ENCODE results near the gene ZNF416.

The ZNF416 gene

DNA sequence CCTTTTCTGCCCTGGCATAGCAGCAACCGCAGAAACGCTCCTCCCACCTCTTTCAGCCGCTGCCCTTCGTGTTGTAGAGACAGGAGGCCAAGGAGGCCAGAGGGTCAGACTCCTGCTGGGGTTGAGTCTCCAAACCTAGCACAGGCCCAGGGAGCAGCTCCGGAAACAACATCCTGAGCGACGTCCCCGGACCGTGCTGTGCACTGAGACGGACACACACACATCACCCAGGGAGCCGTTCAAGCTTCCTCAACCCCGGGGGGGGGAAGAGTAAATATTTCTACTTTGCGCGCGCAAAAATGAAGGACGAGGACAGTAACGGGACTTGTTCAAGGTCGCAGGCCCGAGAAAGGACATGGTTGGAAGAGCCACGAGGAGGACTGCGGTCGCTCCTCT, 19.7 kb downstream of the ZNF416 start:
- peak; percentile 38 for DNase-seq (ENCODE audit: low read depth)

DNA sequence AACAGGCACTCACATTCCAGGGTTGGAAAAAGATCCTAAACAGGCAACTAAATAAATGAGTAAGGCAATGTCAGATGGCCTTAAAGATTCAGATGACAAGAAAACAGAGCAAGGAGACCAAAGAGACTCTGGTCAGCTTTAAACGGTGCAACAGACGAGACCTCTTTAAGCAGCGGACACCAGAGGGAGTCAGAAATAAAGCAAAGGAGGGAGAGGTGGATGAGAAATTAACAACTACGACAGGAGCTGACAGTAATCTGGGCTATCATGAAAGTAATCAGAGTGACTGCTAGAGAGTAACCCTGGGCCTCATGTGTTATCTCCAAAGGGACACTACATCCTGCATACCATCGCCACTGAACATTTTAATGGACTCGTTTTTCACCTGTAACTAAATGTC, 20.2 kb downstream of the ZNF416 start:
- DNase-seq (ENCODE audit: low read depth): no peak

DNA sequence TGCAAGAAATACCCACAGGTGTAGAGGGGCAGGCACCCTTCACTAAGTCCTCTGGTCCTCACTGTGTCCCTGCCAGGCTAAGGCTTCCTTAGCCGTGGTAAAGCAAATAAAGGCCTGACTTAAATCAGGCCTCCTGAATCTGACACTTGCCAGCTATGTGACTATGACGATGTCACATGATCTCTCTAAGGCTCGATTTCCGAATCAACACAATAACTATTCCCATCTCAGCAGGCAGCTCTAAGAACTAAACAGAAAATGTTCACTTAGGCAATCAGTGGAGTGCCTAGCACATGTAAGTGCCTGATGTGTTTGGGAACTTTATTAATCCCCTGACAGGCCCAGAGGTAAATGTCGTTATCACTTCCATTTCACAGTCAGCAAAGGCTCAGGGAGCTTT, 21.1 kb downstream of the ZNF416 start:
- DNase-seq (ENCODE audit: low read depth): no peak

DNA sequence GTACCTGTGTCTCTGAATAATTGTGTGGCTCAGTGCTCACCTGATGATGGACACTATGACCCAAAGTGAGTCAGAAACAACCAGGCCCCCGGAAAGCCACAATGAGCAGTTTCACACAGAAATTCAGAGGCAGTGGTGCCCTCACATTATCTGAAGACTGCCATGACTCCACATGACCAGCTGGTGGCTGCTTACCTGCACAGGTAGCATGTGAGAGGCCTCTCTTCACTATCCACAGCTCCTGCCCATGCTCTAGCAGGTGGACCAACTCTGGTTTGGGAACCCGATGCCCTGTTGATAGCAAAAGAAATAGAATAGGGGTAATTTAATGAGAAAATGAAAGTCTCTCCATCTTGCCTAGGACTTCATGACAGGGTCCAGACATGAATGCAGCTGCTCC, 26.3 kb downstream of the ZNF416 start:
- DNase-seq (ENCODE audit: low read depth): no peak

DNA sequence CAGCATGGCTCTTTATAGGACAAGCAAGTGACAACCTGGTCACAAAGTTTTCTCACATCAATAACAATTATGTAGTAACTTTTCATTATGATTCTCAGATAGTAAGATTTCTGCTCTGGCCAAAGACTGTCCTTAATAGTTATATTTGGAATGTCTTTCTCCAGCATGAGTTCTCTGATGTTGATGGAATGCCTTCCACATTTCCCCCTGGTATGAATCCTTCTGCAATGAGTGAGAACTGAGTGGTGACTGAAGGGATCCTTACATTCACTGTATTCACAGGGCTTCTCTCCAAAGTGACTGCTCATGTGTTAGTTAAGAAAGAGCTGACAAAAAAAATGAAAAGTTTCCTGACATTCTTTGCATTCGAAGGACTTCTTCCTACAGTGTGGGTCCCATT, 32.2 kb downstream of the ZNF416 start:
- no peak for DNase-seq (ENCODE audit: low read depth)

DNA sequence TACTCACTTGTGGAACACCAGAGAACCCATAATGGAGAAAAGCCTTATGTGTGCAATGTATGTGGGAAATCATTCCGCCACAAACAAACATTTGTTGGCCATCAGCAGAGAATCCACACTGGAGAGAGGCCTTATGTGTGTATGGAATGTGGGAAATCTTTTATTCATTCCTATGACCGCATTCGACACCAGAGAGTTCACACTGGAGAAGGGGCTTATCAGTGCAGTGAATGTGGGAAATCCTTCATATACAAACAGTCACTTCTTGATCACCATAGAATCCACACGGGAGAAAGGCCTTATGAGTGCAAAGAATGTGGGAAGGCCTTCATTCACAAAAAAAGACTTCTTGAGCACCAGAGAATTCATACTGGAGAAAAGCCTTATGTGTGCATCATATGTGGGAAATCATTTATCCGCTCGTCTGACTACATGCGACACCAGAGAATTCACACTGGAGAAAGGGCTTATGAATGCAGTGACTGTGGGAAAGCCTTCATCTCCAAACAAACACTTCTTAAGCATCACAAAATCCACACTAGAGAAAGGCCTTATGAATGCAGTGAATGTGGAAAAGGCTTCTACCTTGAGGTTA, 40.7 kb downstream of the ZNF416 start:
- no peak for DNase-seq (ENCODE audit: low read depth)

DNA sequence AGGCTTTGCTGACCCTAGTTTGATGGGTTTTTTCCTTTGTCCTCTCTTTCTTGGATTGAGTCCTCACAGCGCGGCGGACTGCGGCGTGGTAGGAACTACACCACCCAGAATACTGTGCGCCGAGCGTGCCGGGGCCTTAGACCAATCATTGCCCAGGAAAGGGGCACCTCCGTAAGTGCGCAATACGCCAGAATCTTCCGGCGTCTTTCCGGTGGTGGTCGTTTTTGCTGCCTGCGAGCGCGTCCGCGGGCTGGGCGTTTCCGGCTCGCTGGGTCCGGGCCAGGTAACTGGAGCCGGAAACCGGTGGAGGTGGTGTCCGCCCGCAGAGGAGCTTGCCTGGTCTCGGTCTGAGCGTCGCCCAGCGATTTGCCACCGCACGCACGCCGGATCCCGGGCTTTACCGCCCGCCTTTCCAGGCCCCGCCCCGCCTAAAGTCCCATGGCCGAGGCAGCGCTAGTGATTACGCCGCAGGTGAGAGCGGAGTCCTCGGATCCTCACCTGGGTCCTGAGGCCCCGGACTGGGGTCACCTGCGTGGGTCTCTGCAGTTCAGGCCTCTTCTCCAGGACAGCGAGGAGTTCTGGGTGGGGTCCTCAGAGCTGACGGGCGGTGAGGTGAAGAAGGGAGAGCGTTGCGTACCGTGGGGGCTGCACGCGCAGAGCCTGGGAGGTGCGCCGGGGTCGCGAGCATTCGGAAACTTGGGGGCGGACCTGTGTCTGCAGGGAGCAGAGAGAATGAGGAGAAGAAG, 51.4 kb downstream of the ZNF416 start, which contains the start of gene ZNF549:
ZNF549 (plus strand) TSS at position 221 of the 746 bp plus-strand sequence; CDS start at position 439, 218 bp downstream.
- peak; percentile 92 for DNase-seq (ENCODE audit: low read depth)

All from amniotic epithelial cell (primary cell).